Left ventricle myocardium inferior (tissue), 1 donor: ENCODE results near the gene PLAAT3. TPM values are rescaled to one million over a fixed set of nuclear protein-coding genes. Genes with fewer than 3 reads are reported as not detected.

Experiments
- DNase-seq: peaks from one replicate; pipeline ENCODE4 v3.0.0-alpha.2; 2020
- H3K27ac ChIP-seq: fragments of 200-600 bp; replicated peaks from 2 replicates; pipeline ENCODE4 v1.8.0; 2021
- H3K27me3 ChIP-seq: fragments of 200-600 bp; 2 replicates; pipeline ENCODE4 v1.8.0; 2021; ENCODE audit warnings: low read depth
- H3K36me3 ChIP-seq: fragments of 200-600 bp; 2 replicates; pipeline ENCODE4 v1.8.0; 2021
- H3K4me1 ChIP-seq: fragments of 200-600 bp; 2 replicates; pipeline ENCODE4 v1.8.0; 2021
- H3K4me3 ChIP-seq: fragments of 200-600 bp; 2 replicates; pipeline ENCODE4 v1.8.0; 2021; ENCODE audit warnings: mild to moderate bottlenecking, moderate library complexity
- H3K9me3 ChIP-seq: fragments of 200-600 bp; replicated peaks from 2 replicates; pipeline ENCODE4 v1.8.0; 2021
- intact Hi-C: fragments of 100-400 bp; cut with micrococcal nuclease; formaldehyde crosslinking; loops from one replicate; pipeline ENCODE4 v1.11.0; 2022
- total RNA-seq: library from RNA; stranded (reverse); fragmentation: NEBNext Ultra II Directional; extraction: Animal tissue kit (Norgen Biotek cat#: 25700); gene quantifications from one replicate; pipeline ENCODE4 v1.2.1, GENCODE V29; 2021
- TF ChIP-seq, protein P1 (sequence below): fragments of 200-600 bp; IDR thresholded peaks from 2 replicates; pipeline ENCODE4 v1.8.0; 2021; ENCODE audit warnings: antibody characterized with exemption, mild to moderate bottlenecking, borderline replicate concordance
- donor health status: DM: no; HTN: yes; CAD: no; lungs with severe emphysema.

The PLAAT3 gene
- total RNA-seq, 1 donor from 2014 or later, result 144 TPM

DNA sequence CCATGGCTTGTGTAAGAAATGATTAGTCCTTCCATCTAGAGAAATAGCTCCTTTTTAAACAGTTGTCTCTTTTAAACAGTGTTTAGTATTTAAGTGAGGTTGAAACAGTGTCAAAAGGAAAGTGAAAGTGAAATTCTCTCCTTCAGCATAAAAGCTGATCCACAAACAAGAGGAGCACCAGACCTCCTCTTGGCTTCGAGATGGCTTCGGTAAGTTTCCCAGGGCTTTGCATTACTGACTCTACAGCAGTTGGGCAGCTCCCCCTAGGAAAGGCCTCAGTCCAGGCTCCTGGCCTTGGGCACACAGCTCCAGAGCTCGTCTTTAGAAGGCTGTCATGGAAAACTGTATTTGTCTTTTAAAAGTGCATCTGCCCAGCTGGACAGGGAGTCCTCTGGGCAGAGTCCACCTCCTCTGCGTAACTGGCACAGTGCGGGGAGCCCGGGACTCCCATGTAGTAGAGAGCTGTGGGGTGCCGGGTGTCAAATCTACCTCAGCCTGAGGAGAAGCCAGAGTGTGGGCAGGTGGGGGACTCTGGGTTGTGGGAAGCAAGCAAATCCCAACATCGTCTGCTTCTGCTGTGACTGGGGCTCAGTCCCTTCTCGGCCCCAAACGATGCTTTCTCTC is 77.5 kb downstream of the PLAAT3 start, which contains the start of gene PLAAT4:
Gene PLAAT4 (plus strand): TSS at position 140 of the 624 bp plus-strand sequence. CDS start 61 bp downstream, at position 201.
- H3K4me3 ChIP-seq, result peak within 1 kb of the TSS; percentile 64
- intact Hi-C loops, result no loop called here
- H3K4me1 ChIP-seq, result peaks cover 32% of the 10 kb centered on the region
- H3K27ac ChIP-seq, result peak within 1 kb of the TSS; percentile 92
- H3K36me3 ChIP-seq, result no peaks in the 10 kb centered on the region
- DNase-seq, result peak; percentile 20
- TF ChIP-seq, protein P1, sequence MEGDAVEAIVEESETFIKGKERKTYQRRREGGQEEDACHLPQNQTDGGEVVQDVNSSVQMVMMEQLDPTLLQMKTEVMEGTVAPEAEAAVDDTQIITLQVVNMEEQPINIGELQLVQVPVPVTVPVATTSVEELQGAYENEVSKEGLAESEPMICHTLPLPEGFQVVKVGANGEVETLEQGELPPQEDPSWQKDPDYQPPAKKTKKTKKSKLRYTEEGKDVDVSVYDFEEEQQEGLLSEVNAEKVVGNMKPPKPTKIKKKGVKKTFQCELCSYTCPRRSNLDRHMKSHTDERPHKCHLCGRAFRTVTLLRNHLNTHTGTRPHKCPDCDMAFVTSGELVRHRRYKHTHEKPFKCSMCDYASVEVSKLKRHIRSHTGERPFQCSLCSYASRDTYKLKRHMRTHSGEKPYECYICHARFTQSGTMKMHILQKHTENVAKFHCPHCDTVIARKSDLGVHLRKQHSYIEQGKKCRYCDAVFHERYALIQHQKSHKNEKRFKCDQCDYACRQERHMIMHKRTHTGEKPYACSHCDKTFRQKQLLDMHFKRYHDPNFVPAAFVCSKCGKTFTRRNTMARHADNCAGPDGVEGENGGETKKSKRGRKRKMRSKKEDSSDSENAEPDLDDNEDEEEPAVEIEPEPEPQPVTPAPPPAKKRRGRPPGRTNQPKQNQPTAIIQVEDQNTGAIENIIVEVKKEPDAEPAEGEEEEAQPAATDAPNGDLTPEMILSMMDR, result no peak
- H3K27me3 ChIP-seq, result no peaks in the 10 kb centered on the region
- H3K9me3 ChIP-seq, result no peaks in the 10 kb centered on the region

DNA sequence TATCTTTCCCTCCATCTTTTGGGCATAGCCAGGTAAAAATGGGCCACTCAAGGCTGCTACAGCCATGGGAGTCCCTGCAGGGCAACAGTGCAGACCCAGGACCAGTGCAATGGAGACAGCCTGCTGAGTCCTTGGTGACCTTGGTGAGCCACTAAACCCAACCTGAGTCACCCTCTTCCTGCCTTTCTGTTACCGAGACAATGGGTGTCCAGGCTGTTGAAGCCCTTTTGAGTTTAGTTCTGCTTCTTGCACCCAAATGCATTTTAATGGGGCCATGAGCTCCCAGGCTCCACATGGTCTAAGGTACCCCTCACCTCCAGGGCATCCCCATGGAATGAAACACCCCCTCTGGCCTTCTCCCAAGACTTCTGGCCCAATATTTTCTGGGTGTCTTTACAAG is 78.5 kb downstream of the PLAAT3 start:
- intact Hi-C loops, result no loop called here

DNA sequence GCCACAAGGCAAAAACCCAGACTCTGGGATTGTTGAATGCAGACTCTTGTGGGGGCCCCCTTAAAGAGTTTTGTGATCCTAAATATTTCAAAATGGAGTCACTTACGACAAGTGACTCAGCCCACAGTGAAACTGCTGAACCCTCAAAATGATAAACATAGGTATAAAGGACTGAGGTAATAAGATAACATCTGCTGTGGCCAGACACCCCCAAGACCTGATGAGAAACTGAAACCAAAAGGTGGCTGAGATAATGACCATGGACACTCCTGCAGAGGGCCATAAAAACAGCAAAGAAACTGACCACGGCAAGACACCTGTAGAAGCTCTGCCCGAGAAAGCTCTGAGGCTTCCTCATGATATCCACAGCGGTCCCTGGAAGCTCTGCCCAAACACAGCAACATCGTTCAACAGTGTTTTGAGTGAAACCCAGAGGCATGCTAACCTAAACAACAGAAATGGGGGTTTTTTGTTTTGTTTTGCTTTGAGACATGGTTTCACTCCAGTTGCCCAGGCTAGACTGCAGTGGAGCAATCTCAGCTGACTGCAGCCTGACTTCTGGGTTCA is 79.3 kb downstream of the PLAAT3 start:
- intact Hi-C loops, result no loop called here
- no peak overlapping the region for H3K27ac ChIP-seq
- no peak overlapping the region for H3K4me3 ChIP-seq
- H3K9me3 ChIP-seq, result no peaks in the 10 kb centered on the region
- TF ChIP-seq, protein P1, result no peak
- H3K36me3 ChIP-seq, result no peaks in the 10 kb centered on the region
- peaks cover 32% of the 10 kb centered on the region for H3K4me1 ChIP-seq
- no peaks in the 10 kb centered on the region for H3K27me3 ChIP-seq
- no peak for DNase-seq

More for the DNA sequence above, 78.5 kb downstream of the PLAAT3 start:
- no peak overlapping the region for H3K27ac ChIP-seq
- DNase-seq, result no peak
- H3K27me3 ChIP-seq, result no peaks in the 10 kb centered on the region
- TF ChIP-seq, protein P1, result no peak
- no peaks in the 10 kb centered on the region for H3K36me3 ChIP-seq
- H3K4me1 ChIP-seq, result peaks cover 32% of the 10 kb centered on the region
- no peaks in the 10 kb centered on the region for H3K9me3 ChIP-seq
- no peak overlapping the region for H3K4me3 ChIP-seq

DNA sequence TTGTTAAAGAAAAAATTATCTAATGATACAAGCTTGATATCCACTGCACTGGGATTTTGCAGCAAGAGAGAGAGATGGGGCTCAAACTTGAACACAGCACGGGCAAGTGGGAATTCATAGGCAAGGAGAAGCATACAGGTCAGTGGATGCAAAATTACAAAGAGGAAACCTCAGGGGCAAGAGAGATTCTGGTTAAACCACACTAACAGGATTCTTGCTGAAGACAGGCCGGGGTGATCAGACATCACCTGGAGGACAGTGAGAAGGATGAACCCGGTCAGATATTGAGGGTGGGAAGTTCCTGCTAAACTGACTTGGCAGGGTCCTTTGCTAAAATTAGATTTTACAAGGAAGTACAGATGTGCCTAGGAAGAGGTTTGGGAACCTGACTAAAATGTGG is 80.2 kb downstream of the PLAAT3 start:
- H3K27me3 ChIP-seq, result no peaks in the 10 kb centered on the region
- H3K4me3 ChIP-seq, result no peak overlapping the region
- TF ChIP-seq, protein P1, result no peak
- no peak for DNase-seq
- no peaks in the 10 kb centered on the region for H3K9me3 ChIP-seq
- no peak overlapping the region for H3K27ac ChIP-seq
- H3K4me1 ChIP-seq, result peaks cover 32% of the 10 kb centered on the region
- H3K36me3 ChIP-seq, result no peaks in the 10 kb centered on the region
- intact Hi-C loops, result no loop called here

DNA sequence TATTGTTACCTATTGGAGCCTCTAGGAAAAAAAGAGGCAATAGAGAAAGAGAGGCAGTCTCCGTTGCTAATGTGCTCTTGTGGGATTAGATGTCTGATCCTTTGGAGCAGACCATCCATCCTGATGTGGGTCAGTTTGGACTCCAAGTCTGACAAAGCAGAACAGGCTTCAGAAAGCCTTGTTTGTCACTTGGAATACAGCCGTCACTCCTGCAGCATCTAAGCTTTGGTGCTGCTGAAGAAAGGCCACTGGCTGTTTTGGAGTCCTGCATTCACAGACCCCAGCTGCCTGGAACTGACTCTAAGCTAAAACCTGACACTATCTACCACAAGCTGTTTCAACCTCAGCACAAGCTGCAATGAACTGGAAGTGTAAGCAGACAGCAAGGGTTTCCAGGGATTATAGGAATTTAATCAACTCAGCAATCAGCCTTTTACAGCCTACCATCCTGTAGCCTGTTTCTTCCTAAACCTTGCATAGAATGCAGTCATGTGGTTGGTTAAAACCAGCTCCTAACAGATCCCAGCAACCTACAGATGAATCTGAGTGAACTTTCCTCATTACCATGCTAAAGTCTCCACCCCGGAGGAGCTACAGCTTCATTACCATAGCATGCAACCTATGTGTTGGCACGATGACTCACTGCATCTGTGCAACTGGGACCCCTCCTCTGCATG is 81.3 kb downstream of the PLAAT3 start:
- DNase-seq, result no peak
- H3K9me3 ChIP-seq, result no peaks in the 10 kb centered on the region
- TF ChIP-seq, protein P1, result no peak
- H3K27ac ChIP-seq, result no peak overlapping the region
- H3K36me3 ChIP-seq, result no peaks in the 10 kb centered on the region
- H3K4me1 ChIP-seq, result peaks cover 22% of the 10 kb centered on the region
- intact Hi-C loops, result no loop called here
- no peaks in the 10 kb centered on the region for H3K27me3 ChIP-seq
- H3K4me3 ChIP-seq, result no peak overlapping the region
